ENCODE measurements around the gene CHN2.

GRCh38 chr7:29161231-29161630 lies 33.3 kb upstream of the CHN2 start:
- TF ChIP-seq CTCF (IDR thresholded peaks at IDR 0.05) = no peak
- TF ChIP-seq POLR2A (IDR thresholded peaks at IDR 0.05) = no peak
